NOMO-1 treated with dmso at 0.1 percent for 144 hours (cell line): Measurements from ENCODE around the gene TBC1D7.

Source experiments
- DNase-seq: peaks from one replicate; lab custom pipeline; 2025; ENCODE audit not compliant: unreplicated experiment; lab: John Stamatoyannopoulos, UW

Gene TBC1D7

GRCh38 chr6:13357551-13358075 lies 29.3 kb upstream of the TBC1D7 start:
- DNase-seq = no peak

GRCh38 chr6:13355999-13356785 lies 27.9 kb upstream of the TBC1D7 start:
- DNase-seq = peak; percentile 48

- no peak for DNase-seq
Measured at GRCh38 chr6:13355043-13355945, 27.0 kb upstream of the TBC1D7 start.

- DNase-seq = peak; percentile 64
Measured at GRCh38 chr6:13354331-13355042, 26.1 kb upstream of the TBC1D7 start.

GRCh38 chr6:13352165-13352564 lies 23.8 kb upstream of the TBC1D7 start:
- DNase-seq = no peak

GRCh38 chr6:13351271-13351670 lies 22.9 kb upstream of the TBC1D7 start:
- DNase-seq = no peak

- DNase-seq = no peak
Measured at GRCh38 chr6:13349811-13350506, 21.6 kb upstream of the TBC1D7 start.

- no peak for DNase-seq
Measured at GRCh38 chr6:13348334-13349113, 20.2 kb upstream of the TBC1D7 start.

GRCh38 chr6:13346245-13346644 lies 17.9 kb upstream of the TBC1D7 start:
- DNase-seq = no peak

- DNase-seq = no peak
Measured at GRCh38 chr6:13342414-13343019, 14.2 kb upstream of the TBC1D7 start.

GRCh38 chr6:13339863-13340630 lies 11.7 kb upstream of the TBC1D7 start:
- DNase-seq = no peak

- DNase-seq = peak; percentile 88
Measured at GRCh38 chr6:13338038-13338437, 9.7 kb upstream of the TBC1D7 start.

- DNase-seq = peak; percentile 34
Measured at GRCh38 chr6:13336553-13336952, 8.2 kb upstream of the TBC1D7 start.

- DNase-seq = no peak
Measured at GRCh38 chr6:13334953-13335352, 6.6 kb upstream of the TBC1D7 start.

- DNase-seq = no peak
Measured at GRCh38 chr6:13332349-13332706, 4.0 kb upstream of the TBC1D7 start.

GRCh38 chr6:13331516-13332348 lies 3.4 kb upstream of the TBC1D7 start:
- no peak for DNase-seq

- no peak for DNase-seq
Measured at GRCh38 chr6:13328875-13329183, 492 bp upstream of the TBC1D7 start.

- DNase-seq = no peak
Measured at GRCh38 chr6:13327691-13328075, 654 bp downstream of the TBC1D7 start.
